Thyroid gland (tissue), 4 donors: ENCODE data around the gene MORC1.

Source experiments
- POLR2A ChIP-seq, 2 donors: fragments of 450-650 bp; IDR thresholded peaks; one replicate each; pipeline ENCODE4 v1.6.1; 2017; ENCODE audit warnings: antibody characterized with exemption in 2 of 2, mild to moderate bottlenecking in 2 of 2, moderate library complexity in 1 of 2
- TF ChIP-seq, protein P1 (sequence below), 6 experiments: fragments of 200-600 bp in 3 of 6; fragments of 450-650 bp in 3 of 6; sonication (generic) in 3 of 6; IDR thresholded peaks; one replicate each; pipeline ENCODE4 v1.5.1; 2016 to 2019; ENCODE audit warnings: antibody characterized with exemption in 6 of 6, mild to moderate bottlenecking in 2 of 6, inconsistent platforms in 1 of 6, moderate library complexity in 1 of 6

DNA sequence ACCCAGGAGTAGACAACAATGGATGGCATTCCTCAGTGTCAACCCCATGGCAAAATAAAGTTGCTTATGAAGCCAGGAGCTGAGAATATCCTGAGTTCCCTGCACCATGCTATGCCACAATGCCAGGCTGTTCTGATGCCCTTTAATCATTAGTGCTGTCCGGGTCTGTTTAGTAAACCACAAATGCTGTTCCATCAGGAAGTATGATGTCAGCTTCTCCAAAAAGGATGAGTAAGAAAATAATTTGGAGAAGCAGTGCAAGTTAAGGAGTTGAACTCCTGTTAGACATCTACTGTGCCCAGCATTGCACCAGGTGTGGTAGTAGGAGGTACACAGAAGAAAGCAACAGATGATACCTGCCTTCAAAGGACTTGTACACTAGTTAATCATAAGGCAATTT lies 96.4 kb downstream of the MORC1 start:
- TF ChIP-seq, protein P1, sequence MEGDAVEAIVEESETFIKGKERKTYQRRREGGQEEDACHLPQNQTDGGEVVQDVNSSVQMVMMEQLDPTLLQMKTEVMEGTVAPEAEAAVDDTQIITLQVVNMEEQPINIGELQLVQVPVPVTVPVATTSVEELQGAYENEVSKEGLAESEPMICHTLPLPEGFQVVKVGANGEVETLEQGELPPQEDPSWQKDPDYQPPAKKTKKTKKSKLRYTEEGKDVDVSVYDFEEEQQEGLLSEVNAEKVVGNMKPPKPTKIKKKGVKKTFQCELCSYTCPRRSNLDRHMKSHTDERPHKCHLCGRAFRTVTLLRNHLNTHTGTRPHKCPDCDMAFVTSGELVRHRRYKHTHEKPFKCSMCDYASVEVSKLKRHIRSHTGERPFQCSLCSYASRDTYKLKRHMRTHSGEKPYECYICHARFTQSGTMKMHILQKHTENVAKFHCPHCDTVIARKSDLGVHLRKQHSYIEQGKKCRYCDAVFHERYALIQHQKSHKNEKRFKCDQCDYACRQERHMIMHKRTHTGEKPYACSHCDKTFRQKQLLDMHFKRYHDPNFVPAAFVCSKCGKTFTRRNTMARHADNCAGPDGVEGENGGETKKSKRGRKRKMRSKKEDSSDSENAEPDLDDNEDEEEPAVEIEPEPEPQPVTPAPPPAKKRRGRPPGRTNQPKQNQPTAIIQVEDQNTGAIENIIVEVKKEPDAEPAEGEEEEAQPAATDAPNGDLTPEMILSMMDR (IDR thresholded peaks at IDR 0.05): no peak
- no peak for TF ChIP-seq POLR2A (IDR thresholded peaks at IDR 0.05)
